HG02884 (cell line): Measurements from ENCODE around the gene NBAS.
"Not testable (repeated sequence)": the region's sequence is repeated elsewhere in the genome, so short reads cannot be mapped to it uniquely, and the experiment has no call there.

Experiments
- ATAC-seq: cut with Tn5 transposase; IDR thresholded peaks from one replicate; pipeline ENCODE4 v1.9.1; 2021; ENCODE audit warnings: mild to moderate bottlenecking, moderate library complexity; ENCODE audit not compliant: unreplicated experiment

Gene NBAS

DNA sequence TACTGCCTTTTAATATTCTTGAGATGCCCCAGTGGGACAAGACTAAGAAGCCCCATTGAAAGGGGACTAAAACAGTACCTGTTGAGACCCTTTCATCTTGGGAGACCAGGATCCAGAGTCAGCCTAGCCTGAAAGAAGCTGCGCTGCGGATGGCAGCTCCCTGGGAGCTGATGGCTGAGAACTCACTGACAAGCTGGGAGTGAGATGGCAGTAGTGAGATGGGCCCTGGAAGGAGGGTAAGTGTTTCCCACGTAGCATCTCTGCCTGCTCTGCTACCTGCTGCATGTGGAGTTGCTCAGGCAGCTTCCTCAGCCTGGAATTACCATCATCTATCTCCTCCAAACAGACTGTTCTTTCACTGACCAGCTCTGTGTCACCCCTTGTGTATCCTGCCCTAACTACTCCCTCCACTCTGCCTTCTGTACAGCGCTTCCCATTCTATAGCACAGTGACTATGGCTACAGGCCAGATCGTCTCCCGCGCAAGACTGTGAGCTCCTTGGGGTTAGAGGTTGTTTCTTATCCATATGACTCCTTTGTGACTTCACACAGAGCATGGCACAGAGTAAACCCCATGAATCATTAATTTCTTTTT lies 330.4 kb downstream of the NBAS start:
- no peak for ATAC-seq

GRCh38 chr2:15226661-15227060 lies 334.5 kb downstream of the NBAS start:
- no peak for ATAC-seq

DNA sequence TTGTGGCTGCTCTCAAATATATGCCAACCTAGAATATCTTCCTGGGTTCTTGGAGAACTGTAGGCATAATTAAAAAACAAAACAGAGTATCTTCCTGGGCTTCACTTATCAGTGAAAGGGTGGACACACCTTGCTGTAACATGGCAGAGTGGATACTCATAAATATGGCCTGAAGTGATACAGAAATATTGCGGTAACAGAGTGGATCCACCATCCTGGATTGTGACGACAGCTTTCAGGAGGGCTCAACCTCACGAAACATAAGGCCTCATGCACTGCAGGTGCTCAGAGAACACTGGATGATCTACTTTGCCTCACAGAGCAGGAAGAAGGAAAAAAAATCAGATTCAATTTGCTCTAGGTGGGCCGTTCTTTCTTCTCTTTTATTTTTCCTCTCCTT lies 336.0 kb downstream of the NBAS start:
- no peak for ATAC-seq

- ATAC-seq = no peak
Measured at GRCh38 chr2:15224641-15225040, 336.5 kb downstream of the NBAS start.

- peak; percentile 65 for ATAC-seq
Measured at GRCh38 chr2:15223887-15224286, 337.2 kb downstream of the NBAS start.

DNA sequence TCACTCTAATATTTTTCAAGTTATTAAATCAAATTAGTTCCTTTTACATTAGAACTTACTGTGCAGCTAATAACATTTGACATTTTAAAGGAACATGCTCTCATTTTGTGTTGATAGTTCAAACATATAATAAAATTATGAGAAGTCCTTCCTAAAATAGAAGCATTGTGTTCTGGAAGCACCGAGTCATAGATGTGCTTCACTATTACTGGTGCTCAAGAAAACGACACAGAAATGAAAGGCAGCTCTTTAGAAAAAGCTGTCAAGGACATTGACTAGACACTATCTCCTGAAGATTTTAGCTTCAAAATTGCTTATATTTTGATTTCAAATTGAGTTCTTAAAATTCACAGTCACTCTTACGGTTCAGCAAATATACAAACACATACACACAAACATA lies 338.3 kb downstream of the NBAS start:
- no peak for ATAC-seq

GRCh38 chr2:15220603-15221002 lies 340.5 kb downstream of the NBAS start:
- no peak for ATAC-seq

DNA sequence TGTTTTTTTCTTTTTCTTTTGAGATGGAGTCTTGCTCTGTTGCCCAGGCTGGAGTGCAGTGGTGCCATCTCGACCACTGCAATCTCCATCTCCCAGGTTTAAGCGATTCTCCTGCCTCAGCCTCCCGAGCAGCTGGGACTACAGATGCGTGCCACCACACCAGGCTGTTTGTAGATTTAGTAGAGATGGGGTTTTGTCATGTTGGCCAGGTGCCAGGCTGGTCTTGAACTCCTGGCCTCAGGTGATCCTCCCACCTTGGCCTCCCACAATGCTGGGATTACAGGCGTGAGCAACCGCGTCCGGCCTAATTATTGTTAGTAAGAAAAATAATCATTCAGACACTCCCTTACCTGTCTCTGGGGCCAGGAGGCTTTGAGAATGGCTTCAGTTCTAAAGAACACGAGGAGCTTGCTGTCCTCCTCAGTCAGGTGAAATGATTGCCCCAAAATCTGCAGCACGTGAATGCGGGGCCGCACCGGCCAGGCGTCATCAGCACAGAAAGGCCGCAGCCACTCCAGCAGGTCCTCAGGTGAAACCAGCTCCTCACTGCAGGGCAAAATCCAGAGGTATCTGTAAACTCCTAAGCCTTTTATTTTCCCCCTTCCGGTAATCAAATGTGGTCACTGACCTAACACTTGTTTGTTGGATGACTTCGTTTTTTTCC lies 342.6 kb downstream of the NBAS start:
- ATAC-seq = no peak

GRCh38 chr2:15212249-15212648 lies 348.9 kb downstream of the NBAS start:
- ATAC-seq = no peak

DNA sequence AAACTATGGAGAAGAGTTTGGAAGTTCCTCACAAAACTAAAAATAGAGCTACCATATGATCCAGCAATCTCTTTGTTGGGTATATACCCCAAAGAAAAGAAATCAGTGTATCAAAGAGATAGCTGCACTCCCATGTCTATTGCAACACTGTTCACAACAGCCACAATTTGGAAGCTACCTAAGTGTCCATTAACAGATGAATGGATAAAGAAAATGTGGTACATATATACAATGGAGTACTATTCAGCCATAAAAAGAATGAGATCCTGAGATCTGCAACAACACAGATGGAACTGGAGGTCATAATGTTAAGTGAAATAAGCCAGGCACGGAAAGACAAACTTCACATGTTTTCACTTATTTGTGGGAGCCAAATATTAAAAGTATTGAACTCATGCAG lies 350.6 kb downstream of the NBAS start:
- not testable (repeated sequence) for ATAC-seq

GRCh38 chr2:15206419-15206818 lies 354.7 kb downstream of the NBAS start:
- ATAC-seq = no peak

- ATAC-seq = no peak
Measured at GRCh38 chr2:15205562-15205961, 355.6 kb downstream of the NBAS start.

DNA sequence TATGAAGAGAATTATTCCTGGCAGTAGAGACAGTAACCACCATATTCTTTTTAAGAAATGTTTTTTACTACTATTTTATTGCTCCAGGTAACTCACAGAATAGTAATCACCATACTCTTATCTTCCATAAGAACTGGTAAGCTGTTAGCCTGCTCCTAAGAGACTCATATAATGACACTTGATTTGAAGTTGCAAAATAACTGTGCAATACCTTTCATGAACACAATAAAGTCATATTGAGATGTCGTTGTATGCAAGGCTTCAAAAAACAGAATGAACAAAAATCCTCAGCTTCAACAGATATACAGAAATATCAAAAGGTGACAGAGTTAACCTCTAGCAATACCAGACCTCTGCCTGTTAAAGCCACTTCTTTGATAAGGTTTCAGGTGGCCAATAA lies 360.1 kb downstream of the NBAS start:
- no peak for ATAC-seq

DNA sequence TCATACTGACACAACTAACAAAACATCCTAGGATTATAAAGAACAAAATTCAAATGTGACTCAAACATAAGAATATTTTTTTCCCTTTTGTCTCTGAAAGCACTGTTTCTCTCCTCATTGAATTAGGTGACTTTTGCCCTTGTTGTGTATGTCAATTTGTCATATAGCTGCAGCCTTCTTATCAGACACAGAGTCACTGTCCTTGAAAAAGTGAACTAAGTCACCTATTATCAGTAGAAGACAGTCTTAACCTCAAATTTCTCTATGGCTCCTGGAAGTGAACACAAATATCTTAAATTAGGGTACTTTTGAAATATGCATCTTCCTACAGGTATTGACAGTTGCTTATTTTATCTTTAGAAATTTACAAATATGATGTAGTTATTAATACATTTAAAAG lies 360.6 kb downstream of the NBAS start:
- ATAC-seq = no peak

DNA sequence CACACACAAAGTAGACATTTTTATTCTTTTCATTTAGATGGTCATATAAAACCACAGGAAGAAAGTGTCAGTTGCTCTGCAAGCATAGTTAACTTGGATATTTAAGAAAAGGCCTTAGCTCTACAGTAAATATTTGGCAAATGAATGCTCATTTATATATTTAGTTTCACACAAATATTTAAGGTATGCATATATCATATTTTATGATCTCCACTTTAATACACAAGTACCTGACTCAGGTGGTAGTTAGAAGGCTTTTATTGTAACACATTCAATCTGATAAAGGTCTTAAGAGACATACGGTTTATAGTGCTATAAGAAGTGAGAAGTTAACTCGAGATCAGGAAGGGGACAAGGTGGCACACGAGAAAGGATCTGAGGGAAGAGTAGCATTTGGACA lies 363.1 kb downstream of the NBAS start:
- ATAC-seq = no peak

- ATAC-seq = no peak
Measured at GRCh38 chr2:15195813-15196212, 365.3 kb downstream of the NBAS start.

DNA sequence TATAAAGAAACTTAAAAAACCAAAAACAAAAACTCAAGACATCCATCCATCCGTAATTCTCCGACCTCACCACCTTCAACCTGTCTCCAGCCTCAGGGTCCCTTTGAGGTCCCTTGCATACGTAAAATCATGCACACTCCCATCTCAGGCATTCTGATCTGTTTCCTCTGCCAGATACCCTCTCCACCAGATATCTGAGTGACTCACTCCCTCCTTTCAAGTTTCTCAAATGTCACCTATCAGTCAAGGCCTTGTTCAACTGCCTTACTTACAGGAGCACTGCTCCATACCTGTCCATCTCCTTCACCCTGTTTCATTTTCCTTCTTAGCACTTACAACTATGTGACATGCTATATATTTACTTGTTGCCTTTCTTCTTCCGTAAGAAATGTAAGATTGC lies 369.3 kb downstream of the NBAS start:
- ATAC-seq = no peak

- no peak for ATAC-seq
Measured at GRCh38 chr2:15189216-15189615, 371.9 kb downstream of the NBAS start.

DNA sequence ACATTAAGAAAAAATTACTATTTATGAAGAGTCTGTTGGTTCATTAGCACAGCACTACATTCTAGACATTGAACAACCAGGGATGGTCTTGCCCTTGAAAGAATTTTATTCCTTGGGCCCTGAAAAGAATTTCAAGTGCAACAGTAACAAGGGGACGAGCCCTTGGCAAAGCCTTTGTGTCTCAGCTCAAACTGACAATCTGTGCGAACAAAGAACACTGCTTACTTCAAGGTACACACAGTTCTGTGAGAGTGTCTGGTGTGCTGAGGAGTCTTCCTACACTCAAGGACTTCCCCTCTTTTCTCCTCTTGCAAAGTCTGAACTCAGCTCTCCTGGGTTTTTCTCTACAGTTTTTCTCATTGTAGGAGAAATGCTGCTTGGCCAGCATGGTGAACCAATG lies 373.4 kb downstream of the NBAS start:
- ATAC-seq = no peak

DNA sequence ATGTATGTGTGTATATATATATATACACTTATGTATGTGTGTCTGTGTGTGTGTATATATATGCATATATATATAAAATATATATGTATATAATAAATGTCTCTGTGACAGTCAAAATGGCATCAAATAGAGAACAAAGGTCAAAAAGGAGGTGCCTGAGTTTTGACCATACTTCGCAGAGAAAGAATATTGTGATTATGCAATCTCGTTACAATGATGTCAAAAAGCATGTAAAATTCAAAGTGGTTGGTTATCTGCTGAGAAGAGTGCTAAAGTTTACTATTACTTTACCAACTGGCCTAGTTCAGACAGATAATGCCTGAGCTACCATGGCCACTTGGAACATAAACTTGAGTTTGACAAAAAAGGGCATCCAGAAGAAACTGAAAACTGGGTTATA lies 375.0 kb downstream of the NBAS start:
- no peak for ATAC-seq

DNA sequence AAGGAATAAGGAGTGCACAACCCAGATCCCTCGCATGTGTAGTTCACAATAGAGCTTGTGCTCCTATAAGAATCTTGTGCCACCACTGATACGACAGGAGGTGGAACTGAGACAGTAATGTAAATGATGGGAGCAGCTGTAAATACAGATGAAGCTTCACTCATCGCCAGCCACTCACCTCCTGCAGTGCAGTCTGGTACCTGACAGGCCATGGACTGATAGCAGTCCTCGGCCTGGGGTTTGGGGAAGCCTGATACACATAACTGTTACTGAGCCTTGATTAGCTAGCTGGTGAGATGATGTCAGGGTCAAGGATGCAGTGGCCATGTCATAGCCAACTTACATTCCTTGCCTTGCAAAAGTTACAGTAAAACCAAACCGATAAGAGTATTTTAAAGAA lies 376.6 kb downstream of the NBAS start:
- ATAC-seq = no peak

- ATAC-seq = no peak
Measured at GRCh38 chr2:15182275-15182674, 378.9 kb downstream of the NBAS start.
